ENCODE measurements around the gene CCDC6.

GRCh38 chr10:59880971-59881510 is 25.3 kb downstream of the CCDC6 start:
- TF ChIP-seq, protein P1, sequence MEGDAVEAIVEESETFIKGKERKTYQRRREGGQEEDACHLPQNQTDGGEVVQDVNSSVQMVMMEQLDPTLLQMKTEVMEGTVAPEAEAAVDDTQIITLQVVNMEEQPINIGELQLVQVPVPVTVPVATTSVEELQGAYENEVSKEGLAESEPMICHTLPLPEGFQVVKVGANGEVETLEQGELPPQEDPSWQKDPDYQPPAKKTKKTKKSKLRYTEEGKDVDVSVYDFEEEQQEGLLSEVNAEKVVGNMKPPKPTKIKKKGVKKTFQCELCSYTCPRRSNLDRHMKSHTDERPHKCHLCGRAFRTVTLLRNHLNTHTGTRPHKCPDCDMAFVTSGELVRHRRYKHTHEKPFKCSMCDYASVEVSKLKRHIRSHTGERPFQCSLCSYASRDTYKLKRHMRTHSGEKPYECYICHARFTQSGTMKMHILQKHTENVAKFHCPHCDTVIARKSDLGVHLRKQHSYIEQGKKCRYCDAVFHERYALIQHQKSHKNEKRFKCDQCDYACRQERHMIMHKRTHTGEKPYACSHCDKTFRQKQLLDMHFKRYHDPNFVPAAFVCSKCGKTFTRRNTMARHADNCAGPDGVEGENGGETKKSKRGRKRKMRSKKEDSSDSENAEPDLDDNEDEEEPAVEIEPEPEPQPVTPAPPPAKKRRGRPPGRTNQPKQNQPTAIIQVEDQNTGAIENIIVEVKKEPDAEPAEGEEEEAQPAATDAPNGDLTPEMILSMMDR (IDR thresholded peaks at IDR 0.05), result no peak
- TF ChIP-seq POLR2A (IDR thresholded peaks at IDR 0.05) (no peak), EP300 (IDR thresholded peaks at IDR 0.05) (no peak)

All from ovary (tissue), 3 donors.